Measurements from ENCODE around the gene KRTAP5-3.

- TF ChIP-seq, protein P1, sequence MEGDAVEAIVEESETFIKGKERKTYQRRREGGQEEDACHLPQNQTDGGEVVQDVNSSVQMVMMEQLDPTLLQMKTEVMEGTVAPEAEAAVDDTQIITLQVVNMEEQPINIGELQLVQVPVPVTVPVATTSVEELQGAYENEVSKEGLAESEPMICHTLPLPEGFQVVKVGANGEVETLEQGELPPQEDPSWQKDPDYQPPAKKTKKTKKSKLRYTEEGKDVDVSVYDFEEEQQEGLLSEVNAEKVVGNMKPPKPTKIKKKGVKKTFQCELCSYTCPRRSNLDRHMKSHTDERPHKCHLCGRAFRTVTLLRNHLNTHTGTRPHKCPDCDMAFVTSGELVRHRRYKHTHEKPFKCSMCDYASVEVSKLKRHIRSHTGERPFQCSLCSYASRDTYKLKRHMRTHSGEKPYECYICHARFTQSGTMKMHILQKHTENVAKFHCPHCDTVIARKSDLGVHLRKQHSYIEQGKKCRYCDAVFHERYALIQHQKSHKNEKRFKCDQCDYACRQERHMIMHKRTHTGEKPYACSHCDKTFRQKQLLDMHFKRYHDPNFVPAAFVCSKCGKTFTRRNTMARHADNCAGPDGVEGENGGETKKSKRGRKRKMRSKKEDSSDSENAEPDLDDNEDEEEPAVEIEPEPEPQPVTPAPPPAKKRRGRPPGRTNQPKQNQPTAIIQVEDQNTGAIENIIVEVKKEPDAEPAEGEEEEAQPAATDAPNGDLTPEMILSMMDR (IDR thresholded peaks at IDR 0.05), result no peak
- TF ChIP-seq POLR2A (IDR thresholded peaks at IDR 0.05), result no peak
These were observed 10.3 kb downstream of the KRTAP5-3 start, which contains the start of gene KRTAP5-2 for GRCh38 chr11:1597994-1598380.

Measured in thyroid gland (tissue), 4 donors.